CD4-positive, alpha-beta T cell treated with Interleukin-2 at 100 ng/mL for 4 hours (primary cell): Measurements from ENCODE around the gene IL17C.
"Not testable (repeated sequence)": the region's sequence is repeated elsewhere in the genome, so short reads cannot be mapped to it uniquely, and the experiment has no call there.

Source experiments
- DNase-seq: peaks from one replicate; pipeline ENCODE4 v3.0.0-alpha.2; 2020; ENCODE audit warnings: low spot score

The IL17C gene, protein sequence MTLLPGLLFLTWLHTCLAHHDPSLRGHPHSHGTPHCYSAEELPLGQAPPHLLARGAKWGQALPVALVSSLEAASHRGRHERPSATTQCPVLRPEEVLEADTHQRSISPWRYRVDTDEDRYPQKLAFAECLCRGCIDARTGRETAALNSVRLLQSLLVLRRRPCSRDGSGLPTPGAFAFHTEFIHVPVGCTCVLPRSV

DNA sequence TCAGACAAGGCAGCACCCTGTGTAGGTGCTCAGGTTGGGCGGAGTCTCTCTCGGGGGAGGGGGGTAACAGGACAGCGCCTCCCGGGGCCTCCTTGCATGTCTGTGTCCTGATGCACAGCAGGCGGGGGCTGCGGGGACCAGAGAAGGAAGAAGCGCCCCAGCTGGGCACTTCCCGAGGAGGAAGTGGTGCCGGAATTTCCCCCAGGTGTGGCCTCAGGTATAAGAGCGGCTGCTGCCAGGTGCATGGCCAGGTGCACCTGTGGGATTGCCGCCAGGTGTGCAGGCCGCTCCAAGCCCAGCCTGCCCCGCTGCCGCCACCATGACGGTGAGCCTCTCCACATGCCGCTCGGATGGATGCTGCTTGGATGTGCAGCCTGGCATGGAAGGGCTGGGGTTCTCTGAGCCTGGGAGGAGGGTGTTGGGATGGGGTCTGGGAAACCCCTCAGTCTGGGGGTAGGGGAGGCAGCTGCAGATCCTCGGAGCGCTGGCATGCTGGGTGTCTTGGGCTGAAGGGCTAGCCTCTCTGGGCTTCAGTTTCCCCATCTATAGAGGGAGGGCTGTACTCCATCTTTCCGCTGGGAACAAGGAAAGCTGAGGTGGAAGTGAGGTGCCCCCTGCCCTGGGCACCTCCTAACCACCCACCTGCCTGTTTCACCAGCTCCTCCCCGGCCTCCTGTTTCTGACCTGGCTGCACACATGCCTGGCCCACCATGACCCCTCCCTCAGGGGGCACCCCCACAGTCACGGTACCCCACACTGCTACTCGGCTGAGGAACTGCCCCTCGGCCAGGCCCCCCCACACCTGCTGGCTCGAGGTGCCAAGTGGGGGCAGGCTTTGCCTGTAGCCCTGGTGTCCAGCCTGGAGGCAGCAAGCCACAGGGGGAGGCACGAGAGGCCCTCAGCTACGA is at the start of gene IL17C:
TSS of gene IL17C (plus strand) at position 250 of the 908 bp plus-strand sequence. CDS start at position 320, 70 bp downstream.
- DNase-seq = no peak

DNA sequence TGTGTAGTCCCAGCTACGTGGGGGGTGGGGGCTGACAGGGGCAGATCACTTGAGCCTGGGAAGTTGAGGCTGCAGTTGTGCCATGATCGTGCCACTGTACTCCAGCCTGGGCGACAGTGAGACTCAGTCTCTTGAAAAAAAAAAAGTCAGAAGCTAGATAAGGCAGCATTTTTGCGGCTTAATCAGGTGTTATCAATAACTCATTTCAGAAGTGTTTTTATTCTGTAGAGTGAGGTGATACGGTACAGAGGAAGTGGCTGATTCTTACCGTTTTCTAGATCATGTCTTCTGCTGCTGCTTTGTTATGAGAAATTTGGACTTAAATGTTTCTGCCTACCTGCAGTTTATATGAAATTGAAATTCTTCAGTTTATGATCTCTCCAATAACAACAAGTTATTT is 49.6 kb upstream of the IL17C start:
- no peak for DNase-seq

DNA sequence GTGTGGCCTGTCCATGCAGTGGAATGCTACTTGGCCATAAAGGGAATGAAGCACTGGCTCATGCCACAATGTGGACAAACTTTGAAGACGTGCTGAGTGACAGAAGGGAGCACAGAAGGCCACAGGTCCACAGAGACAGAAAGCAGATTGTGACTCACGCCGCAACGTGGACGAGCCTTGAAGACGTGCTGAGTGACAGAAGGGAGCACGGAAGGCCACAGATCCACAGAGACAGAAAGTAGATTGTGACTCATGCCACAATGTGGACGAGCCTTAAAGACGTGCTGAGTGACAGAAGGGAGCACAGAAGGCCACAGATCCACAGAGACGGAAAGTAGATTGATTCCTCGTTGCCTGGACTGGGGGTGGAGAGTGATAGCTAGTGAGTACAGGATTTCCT is 48.9 kb upstream of the IL17C start:
- DNase-seq = peak; percentile 7

DNA sequence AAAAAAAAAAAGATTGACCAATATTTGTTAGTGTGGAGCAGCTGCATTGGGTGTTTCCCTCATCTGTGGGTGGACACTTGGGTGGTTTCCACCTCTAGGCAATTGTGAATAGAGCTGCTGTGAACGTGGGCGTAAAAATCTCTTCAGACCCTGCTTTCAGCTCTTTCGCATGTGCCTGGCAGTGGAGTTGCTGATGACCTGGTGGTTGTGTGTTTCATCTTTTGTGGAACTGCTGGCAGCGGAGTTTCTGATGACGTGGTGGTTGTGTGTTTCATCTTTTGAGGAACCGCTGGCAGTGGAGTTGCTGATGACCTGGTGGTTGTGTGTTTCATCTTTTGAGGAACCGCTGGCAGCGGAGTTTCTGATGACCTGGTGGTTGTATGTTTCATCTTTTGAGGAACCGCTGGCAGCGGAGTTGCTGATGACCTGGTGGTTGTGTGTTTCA is 46.8 kb upstream of the IL17C start:
- DNase-seq = no peak

DNA sequence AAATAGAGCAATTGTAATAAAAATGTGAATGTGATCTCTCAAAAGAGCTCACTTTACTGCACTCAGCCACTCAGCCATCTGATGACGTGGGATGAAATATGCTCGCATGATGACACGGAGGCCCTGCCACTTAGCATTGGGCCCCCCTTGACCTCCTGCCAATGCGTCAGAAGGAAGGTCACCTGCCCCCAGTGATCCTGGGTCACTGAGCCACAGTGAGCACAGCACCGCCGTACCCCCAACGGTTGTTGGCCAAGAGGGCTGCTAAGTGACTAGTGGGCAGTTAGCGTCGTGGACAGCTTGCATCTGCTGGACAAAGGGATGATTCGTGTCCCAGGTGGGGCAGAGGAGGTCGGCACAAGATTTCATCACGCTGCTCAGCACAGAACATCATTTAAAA is 45.3 kb upstream of the IL17C start:
- DNase-seq = no peak

DNA sequence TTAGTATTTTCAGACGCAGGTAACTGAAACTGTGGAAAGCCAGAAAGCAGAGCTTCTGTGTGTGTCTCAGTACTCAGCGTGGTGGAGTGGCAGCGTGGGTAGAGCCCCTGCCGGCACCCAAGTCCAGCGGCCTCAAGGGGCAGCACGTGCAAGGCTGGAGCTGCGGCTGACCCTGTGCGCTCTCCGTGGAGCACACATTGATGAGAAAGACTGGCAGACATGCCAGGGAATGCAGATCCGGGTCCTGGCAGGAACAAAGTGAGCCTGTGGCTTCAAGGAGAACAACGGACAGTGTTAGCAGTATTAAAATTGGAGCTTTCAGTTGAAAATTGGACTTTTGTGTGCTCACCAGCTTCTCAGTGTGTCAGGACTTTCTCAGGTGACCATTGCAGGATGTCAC is 44.9 kb upstream of the IL17C start:
- DNase-seq = no peak

DNA sequence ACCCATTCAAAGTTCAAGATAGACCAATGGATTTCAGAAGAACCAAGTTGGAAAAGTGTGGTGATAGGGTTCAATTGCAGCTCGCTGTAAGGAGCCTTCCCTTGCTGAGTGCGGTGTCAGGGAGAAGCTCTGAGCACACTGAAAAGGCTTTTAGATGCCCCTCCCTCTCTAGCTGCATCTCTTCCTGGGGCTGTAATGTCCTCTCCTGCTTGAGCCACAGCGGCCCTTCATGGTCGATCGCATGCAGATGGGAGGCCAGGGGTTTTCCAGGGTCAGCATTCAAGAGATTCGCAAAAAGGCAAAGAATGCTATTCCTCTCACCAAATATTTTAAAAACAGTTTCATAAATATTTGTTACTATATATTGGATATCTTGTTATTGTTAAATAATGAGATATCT is 44.5 kb upstream of the IL17C start:
- no peak for DNase-seq

DNA sequence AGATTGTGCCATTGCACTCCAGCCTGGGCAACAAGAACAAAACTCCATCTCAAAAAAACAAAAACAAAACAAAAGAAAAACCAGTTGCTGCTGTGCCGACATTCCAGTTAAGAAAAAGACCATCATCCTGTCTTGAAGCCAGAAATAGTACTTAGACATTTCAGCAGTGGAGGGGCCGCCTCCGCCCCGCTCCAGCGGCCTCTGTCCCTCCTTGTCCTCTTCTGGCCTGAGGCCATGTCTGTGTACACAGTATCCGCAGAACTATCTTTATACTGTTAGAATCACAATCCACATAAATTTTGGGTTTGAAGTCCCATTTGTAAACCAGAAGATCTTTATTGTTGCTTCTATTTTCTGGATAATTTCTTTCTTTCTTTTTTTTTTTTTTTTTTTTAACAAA is 43.3 kb upstream of the IL17C start:
- no peak for DNase-seq

DNA sequence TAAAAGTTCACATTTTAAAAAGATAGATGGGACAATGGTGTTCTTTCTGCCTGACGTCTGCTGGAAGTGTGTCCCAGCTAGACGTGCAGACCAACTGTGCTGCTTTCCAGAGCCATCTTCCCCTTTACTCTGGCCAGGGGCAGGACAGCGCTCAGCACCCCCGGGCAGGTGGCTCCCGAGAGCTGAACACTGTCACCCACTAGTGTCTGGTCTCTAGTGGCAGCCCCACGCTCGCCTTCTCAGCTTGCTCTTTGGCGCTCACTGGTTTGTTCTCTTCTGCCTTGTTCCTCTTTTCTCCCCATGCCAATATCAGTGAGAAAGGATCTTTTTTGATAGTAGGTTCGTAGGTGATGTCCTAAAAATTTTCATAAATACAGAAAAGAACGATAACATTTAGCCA is 42.5 kb upstream of the IL17C start:
- DNase-seq = no peak

DNA sequence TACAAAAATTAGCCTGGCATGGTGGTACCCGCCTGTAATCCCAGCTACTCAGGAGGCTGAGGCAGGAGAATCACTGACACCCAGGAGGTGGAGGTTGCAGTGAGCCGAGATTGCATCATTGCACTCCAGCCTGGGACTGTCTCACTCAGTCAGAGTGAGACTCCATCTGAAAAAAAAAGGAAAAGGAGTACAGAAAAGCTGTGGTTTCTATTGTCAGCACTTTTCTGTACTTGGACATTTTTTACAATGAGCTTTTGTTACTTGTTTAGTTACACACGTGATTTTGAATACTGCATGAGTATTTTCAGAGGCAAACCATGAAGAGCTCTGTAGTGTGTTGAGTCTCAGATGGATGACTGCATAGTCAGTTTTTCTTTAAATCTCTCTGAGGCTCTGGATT is 41.9 kb upstream of the IL17C start:
- no peak for DNase-seq

DNA sequence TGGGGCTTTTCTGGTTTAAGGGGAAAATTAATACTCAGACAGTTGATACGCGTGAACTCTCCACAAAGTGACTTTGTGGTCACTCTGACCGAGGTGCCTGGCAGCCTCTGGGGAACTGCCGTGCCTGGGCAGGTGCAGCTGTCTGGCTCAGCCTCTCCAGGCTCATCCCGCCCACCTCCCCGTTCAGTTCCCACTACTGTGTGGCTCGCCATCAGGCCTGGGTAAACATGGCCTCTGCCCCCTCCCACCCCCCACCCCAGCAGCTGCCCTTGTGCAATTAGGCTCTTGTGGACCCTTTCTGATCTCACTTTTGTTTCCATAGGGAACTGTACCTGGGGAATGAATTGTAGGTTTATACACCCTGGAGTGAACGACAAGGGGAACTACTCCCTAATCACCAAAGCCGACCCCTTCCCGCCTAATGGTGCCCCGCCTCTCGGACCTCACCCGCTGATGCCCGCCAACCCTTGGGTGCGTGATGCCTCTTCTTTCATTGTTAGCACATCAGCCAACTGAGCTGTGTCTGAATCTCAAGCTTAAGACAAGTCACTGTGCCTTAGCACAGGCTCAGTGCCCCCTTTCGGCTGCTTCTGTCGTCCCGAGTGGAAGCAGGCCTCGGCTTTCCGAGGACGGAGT is 40.4 kb upstream of the IL17C start:
- DNase-seq = no peak

DNA sequence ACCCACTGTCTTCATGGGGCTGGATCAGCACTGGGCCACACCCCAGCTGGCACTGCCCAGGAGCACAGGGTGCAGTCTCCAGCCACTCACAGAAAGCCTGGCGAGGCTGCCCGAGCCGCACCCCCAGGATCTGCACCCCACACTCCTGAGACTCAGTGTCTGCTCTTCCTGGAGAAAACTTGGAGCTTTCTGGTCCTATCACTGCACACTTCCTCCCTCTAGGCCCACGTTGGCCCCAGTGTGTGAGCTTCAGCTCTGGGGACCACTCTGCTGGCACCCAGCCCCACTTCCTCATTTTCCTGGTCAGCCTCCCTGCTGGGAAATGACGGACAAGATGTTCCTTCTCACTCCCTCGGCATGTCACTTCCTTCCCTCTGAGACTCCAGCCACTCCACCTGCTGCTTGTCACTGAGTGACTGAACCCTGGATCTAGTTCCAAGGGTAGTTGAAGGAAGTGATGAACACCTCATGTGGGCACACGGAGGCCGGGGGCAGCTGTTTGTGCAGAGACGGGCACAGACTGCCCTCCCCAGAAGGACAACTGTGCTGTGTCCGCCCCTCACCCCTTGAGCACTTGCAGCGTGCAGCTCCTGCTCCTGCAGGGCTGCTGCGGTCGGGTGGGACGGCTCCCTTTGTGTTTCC is 39.2 kb upstream of the IL17C start:
- DNase-seq = no peak

DNA sequence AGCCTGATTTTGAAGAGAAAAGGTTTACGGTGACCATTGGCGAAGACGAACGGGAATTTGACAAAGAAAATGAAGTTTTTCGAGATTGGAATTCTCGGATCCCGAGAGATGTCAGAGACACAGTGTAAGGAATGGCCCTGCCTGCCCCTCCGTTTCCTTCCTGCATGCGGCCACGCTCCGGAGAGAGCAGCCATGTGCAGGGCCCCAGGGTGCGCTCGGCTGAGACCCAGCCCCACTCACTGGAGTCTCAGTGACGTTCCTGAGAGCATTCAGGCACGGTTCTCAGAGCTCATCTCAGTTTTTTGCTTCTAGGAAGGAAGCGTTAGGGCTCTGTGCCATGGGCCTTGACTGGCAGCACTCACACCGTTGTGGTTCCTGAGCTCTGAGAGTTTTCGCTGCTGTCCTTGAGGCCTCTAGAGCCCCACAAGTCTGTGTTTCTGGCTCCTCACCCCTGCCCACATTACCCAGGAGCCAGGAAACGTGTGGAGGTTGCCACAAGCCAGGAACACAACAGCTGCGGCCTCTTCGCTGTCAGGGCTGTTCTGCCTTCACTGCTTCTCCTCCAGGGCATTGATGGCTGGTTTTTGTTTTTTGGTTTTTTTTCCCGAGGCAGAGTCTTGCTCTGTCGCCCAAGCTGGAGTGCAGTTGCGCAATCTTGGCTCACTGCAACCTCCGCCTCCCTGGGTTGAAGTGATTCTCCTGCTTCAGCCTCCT is 38.4 kb upstream of the IL17C start:
- DNase-seq = no peak

DNA sequence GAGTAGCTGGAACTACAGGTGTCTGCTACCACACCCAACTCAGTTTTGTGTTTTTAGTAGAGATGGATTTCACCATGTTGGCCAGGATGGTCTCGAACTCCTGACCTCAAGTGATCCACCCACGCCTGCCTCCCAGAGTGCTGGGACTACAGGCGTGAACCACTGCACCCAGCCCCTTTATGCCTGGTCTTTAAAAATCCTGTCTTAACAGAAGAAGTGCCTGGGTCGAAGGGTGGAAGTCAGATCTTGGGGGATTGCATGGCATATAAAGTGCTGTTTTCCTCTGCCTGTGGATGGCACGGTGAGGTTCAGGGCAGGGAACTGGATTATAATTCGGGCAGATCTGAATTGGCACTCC is 37.9 kb upstream of the IL17C start:
- no peak for DNase-seq

DNA sequence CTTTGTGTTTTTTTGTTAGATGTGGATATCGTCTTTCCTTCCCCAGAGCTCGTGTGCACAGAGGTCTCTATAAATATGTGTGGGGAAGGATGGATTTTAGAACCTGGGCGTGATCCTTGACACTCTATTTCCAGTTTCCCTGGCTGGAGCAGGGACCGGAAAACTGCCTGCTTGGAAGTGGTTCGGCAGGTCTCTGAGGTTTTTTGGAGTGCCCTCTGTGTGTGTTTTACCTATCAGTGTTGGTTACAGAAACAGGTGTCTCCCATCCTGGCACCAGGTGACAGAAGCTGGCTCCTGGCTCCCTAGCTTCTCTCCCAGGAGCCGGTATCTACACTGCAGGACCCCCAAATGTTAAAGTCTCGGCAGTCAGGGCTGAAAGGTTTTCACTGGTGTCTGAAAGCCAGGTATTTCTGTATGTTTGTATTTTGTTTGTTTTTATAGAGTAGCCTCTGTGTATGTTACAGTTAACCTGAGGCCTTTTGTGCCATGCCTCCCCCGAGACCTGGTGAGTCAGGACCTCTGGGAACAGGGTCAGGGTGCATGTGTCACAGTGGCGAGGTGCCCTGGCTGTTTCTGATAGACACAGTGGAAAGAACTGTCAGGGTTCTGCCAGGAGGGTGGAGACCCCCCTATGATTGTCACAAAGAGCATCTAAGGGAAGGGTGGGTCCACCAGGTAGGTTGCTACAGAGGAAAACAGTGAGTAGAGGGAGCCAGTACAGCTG is 36.9 kb upstream of the IL17C start:
- DNase-seq = no peak

DNA sequence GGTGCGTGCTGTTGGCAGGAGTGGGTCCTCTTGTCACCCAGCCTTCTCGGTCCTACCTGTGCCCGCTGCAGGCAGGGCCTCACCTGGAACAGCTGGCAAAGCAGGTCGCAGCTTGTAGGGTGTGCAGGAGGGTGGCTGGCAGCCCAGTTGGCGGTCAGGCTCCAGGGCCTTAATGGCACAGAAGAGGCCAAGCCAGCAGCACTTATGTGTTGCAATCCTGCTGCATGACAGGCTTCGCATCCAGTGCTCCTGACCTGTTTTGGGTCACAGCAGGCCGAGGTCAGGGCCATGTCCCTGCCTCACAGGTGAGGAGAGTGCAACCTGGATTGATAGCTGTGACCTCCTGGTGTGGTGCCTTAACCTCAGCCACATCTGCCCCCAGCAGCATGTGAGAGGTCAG is 36.3 kb upstream of the IL17C start:
- no peak for DNase-seq

DNA sequence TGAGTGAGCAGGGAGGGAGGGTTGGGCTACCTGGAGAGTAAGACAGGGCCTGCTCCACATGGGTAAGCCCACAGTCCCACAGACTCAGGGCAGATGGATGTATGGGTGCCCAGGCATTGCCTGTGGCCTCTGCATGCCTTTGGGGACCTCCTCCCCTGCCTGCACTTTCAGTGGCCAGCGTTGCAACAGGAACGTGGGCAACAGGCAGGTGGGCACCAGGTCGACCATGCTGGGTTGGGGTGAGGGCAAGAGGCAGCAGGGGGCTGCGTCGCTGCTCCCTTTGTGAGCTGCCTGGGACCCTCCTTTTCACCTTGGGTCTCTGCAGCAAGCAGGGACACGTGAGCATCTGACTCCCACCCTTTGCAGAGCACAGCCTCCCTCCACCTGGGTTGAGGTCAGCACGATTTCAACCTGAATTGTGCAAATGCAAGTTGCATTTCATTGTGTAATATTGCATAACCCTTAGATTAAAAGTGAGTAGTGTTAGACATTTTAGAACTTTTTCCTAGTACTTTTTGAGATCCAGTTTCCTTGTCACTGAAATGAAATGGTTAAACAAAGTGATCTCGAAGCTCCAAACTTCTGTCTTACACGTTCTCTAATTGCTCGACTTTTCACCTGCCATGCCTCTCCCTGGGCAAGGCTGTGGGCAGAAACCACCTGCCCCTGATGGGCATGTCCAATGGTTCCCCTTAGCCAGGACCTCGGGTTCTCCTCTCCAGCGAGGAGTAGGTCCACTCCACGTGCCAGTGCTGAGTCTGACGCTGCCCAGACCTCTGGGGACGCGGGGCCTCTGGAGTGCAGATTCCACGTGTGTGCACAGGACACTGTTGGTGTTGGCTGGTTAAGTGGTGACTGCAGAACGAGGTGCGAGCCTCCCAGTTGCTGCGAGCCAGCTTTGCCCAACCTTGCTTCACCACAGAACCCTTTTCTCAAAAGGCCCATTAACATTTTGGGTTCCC is 32.9 kb upstream of the IL17C start:
- DNase-seq = no peak

DNA sequence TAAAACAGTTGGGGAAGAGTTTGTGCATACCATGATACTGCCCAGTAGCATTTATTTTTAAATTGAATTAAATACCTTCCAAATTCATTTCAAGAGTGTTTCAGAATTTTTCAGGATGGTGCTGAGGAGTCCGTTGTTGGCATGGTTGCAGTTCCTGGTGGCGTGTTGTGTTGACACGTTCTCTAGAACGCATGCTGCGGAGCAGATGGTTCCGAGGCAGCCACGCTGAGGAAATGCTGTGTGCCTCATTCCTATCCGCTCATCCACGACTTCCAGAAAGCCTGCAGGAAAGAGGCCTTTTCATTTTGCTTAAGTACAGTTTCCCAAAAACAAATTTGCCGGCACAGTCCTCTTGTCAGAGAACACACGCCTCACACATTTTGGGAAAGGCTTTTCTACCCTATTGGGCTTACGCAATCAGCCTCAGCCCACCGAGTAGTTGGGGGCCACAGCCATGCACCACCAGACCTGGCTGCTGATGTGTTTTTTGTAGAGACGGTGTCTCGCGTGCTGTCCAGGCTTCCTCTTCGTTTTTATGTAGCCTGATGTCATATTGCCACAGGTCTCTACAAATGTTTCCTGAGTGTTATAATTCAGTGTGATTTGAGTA is 32.1 kb upstream of the IL17C start:
- no peak for DNase-seq

DNA sequence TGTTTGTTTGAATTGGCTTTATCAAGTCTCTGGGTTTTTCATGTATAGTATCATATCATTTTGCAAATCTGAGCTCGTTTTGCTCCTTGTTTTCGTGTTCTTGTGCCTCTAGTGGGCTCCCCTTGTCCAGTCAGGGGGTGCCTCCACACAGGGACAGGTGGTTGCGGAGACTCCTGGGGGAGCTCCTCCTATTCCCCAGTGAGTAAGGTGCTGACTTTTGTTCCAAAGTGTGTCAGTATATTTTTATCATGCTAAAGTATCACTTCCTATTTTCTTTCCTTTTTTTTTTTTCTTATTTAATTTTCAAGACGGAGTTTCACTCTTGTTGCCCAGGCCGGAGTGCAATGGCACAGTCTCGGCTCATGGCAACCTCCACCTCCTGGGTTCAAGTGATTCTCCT is 30.3 kb upstream of the IL17C start:
- DNase-seq = no peak

DNA sequence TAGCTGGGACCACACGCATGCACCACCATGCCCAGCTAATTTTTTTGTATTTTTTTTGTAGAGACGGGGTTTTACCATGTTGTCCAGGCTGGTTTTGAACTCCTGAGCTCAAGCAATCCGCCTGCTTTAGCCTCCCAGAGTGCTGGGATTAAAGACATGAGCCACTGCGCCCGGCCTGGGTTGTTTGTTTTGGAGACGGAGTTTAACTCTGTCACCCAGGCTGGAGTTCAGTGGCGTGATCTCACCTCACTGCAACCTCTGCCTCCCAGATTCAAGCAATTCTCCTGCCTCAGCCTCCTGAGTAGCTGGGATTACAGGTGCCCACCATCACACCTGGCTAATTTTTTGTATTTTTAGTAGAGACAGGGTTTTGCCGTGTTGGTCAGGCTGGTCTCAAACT is 28.9 kb upstream of the IL17C start:
- not testable (repeated sequence) for DNase-seq
